OCI-LY1 (cell line): ENCODE measurements around the gene PDGFD.

Experiments
- H2AFZ ChIP-seq: fragments of 200-600 bp; sonication (generic), shearing (Covaris generic); 2 replicates; pipeline ENCODE4 v1.6.0; 2014; ENCODE audit warnings: antibody characterized with exemption, mild to moderate bottlenecking, low read length
- H3F3A ChIP-seq: fragments of 200-600 bp; sonication (generic), shearing (Covaris generic); 2 replicates; pipeline ENCODE4 v1.6.0; 2014; ENCODE audit warnings: mild to moderate bottlenecking, antibody characterized with exemption, low read length, moderate library complexity; ENCODE audit not compliant: insufficient read depth
- H3K27ac ChIP-seq: fragments of 200-600 bp; sonication (generic); 2 replicates; pipeline ENCODE4 v1.5.1; 2014; ENCODE audit warnings: low read length, mixed run types, mild to moderate bottlenecking, low read depth; ENCODE audit not compliant: poor library complexity, severe bottlenecking
- H3K27me3 ChIP-seq: fragments of 200-600 bp; sonication (generic); 2 replicates; pipeline ENCODE4 v1.6.0; 2014; ENCODE audit warnings: antibody characterized with exemption, mild to moderate bottlenecking, low read length, moderate library complexity; ENCODE audit not compliant: insufficient read depth
- H3K36me3 ChIP-seq: fragments of 200-600 bp; sonication (generic); 2 replicates; pipeline ENCODE4 v1.6.1; 2014; ENCODE audit warnings: mild to moderate bottlenecking, antibody characterized with exemption, low read length, moderate library complexity, mixed read lengths; ENCODE audit not compliant: insufficient read depth
- H3K4me1 ChIP-seq: fragments of 200-600 bp; sonication (generic); 2 replicates; pipeline ENCODE4 v1.5.1; 2014; ENCODE audit warnings: mild to moderate bottlenecking, low read length, moderate library complexity; ENCODE audit not compliant: insufficient read depth, severe bottlenecking
- H3K4me2 ChIP-seq: fragments of 200-600 bp; sonication (generic), shearing (Covaris generic); 2 replicates; pipeline ENCODE4 v1.6.1; 2014; ENCODE audit warnings: low read length
- H3K4me3 ChIP-seq: fragments of 200-600 bp; sonication (generic); 2 replicates; pipeline ENCODE4 v1.5.1; 2014; ENCODE audit warnings: low read length, low read depth, mild to moderate bottlenecking, mixed read lengths; ENCODE audit not compliant: poor library complexity, severe bottlenecking
- H3K79me2 ChIP-seq: fragments of 200-600 bp; shearing (Covaris generic); 2 replicates; pipeline ENCODE4 v1.6.1; 2016; ENCODE audit warnings: mixed run types, low read length, mixed read lengths; ENCODE audit not compliant: insufficient read depth
- H3K9ac ChIP-seq: fragments of 200-600 bp; sonication (generic), shearing (Covaris generic); 2 replicates; pipeline ENCODE4 v1.6.1; 2014; ENCODE audit warnings: mild to moderate bottlenecking, low read length, mixed read lengths
- H3K9me2 ChIP-seq: fragments of 200-600 bp; sonication (generic), shearing (Covaris generic); 2 replicates; pipeline ENCODE4 v1.6.1; 2014; ENCODE audit warnings: low read depth, mild to moderate bottlenecking, low read length, mixed read lengths
- H3K9me3 ChIP-seq: fragments of 200-600 bp; shearing (Covaris generic); 2 replicates; pipeline ENCODE4 v1.6.1; 2014; ENCODE audit warnings: low read length, mixed read lengths
- H4K20me1 ChIP-seq: fragments of 200-600 bp; sonication (generic), shearing (Covaris generic); 2 replicates; pipeline ENCODE4 v1.6.0; 2016; ENCODE audit warnings: mild to moderate bottlenecking, low read length; ENCODE audit not compliant: insufficient read depth
- CTCF ChIP-seq: fragments of 200-600 bp; sonication (generic), shearing (Covaris generic); IDR thresholded peaks from 2 replicates; pipeline ENCODE4 v1.5.1; 2017; ENCODE audit warnings: mild to moderate bottlenecking, antibody characterized with exemption, low read length, moderate library complexity, mixed read lengths
- EZH2 ChIP-seq: fragments of 200-600 bp; sonication (generic), shearing (Covaris generic); IDR thresholded peaks from 2 replicates; pipeline ENCODE4 v1.8.0; 2017; ENCODE audit warnings: borderline replicate concordance, mixed run types, mild to moderate bottlenecking, antibody characterized with exemption, low read length, moderate library complexity, mixed read lengths

Gene PDGFD

GRCh38 chr11:103958475-103959215, 205.3 kb downstream of the PDGFD start:
- Histone ChIP-seq H3K27me3 (no peaks in the 10 kb centered on the region), H3K9me2 (no peaks in the 10 kb centered on the region), H3K79me2 (no peaks in the 10 kb centered on the region), H3K4me2 (peak overlapping the region; percentile 36), H4K20me1 (no peaks in the 10 kb centered on the region), H3K9me3 (peaks cover 5% of the 10 kb centered on the region; the same call in 1 of the 2 replicates), H3K4me3 (no peak overlapping the region), H3K27ac (peak overlapping the region; percentile 88), H3F3A (no peaks in the 10 kb centered on the region), H3K9ac (peak overlapping the region; percentile 3; the same call in 1 of the 2 replicates), H3K36me3 (no peaks in the 10 kb centered on the region), H2AFZ (peak overlapping the region; percentile 39), H3K4me1 (peaks cover 26% of the 10 kb centered on the region)
- TF ChIP-seq CTCF (no peak), EZH2 (no peak)

GRCh38 chr11:103953797-103954486, 210.0 kb downstream of the PDGFD start:
- Histone ChIP-seq H4K20me1 (no peaks in the 10 kb centered on the region), H3K9me3 (peaks cover 3% of the 10 kb centered on the region; the same call in 1 of the 2 replicates), H3K9me2 (no peaks in the 10 kb centered on the region), H3K27me3 (no peaks in the 10 kb centered on the region), H3K79me2 (no peaks in the 10 kb centered on the region), H3K9ac (no peak overlapping the region), H3K4me3 (no peak overlapping the region), H3K27ac (no peak overlapping the region), H3F3A (no peaks in the 10 kb centered on the region), H3K4me2 (no peak overlapping the region), H2AFZ (no peak overlapping the region), H3K4me1 (peaks cover 12% of the 10 kb centered on the region), H3K36me3 (no peaks in the 10 kb centered on the region)
- no peak for TF ChIP-seq CTCF
- TF ChIP-seq EZH2: no peak

- Histone ChIP-seq H3K9me3 (no peaks in the 10 kb centered on the region), H2AFZ (no peak overlapping the region), H4K20me1 (no peaks in the 10 kb centered on the region), H3K36me3 (no peaks in the 10 kb centered on the region), H3K79me2 (no peaks in the 10 kb centered on the region), H3K9ac (no peak overlapping the region), H3K27ac (no peak overlapping the region), H3K4me2 (no peak overlapping the region), H3F3A (no peaks in the 10 kb centered on the region), H3K27me3 (no peaks in the 10 kb centered on the region), H3K9me2 (no peaks in the 10 kb centered on the region), H3K4me1 (peaks cover 17% of the 10 kb centered on the region), H3K4me3 (no peak overlapping the region)
- TF ChIP-seq EZH2: no peak
- no peak for TF ChIP-seq CTCF
These were observed 214.2 kb downstream of the PDGFD start for GRCh38 chr11:103949781-103950180.
